H9 (cell line): ENCODE data around the gene PROX1. TPM values are rescaled to one million over a fixed set of nuclear protein-coding genes. Genes with fewer than 3 reads are reported as not detected.

Experiments used
- DNase-seq: peaks from one replicate; pipeline ENCODE4 v3.0.0-alpha.2; 2017
- H2AFZ ChIP-seq: one replicate; pipeline ENCODE4 v1.6.1; 2013; ENCODE audit warnings: mild to moderate bottlenecking, low read length, control low read depth, moderate library complexity
- H2AK5ac ChIP-seq: 2 replicates; pipeline ENCODE4 v1.6.1; 2013; ENCODE audit warnings: low read length, control low read depth, mixed read lengths; ENCODE audit not compliant: insufficient read length
- H2BK120ac ChIP-seq: one replicate; pipeline ENCODE4 v1.6.1; 2013; ENCODE audit warnings: low read depth, mild to moderate bottlenecking, low read length, control low read depth, inconsistent platforms; ENCODE audit not compliant: poor library complexity, severe bottlenecking
- H2BK12ac ChIP-seq: 2 replicates; pipeline ENCODE4 v1.6.1; 2013; ENCODE audit warnings: low read length, control low read depth, mixed read lengths, low read depth; ENCODE audit not compliant: insufficient read length
- H2BK15ac ChIP-seq: 2 replicates; pipeline ENCODE4 v1.6.1; 2013; ENCODE audit warnings: low read depth, low read length, control low read depth
- H2BK20ac ChIP-seq: one replicate; pipeline ENCODE4 v1.6.1; 2013; ENCODE audit warnings: low read depth, mild to moderate bottlenecking, low read length, control low read depth, inconsistent platforms; ENCODE audit not compliant: poor library complexity, severe bottlenecking
- H2BK5ac ChIP-seq: 2 replicates; pipeline ENCODE4 v1.6.1; 2013; ENCODE audit warnings: low read length, control low read depth, mixed read lengths; ENCODE audit not compliant: insufficient read length
- H3K14ac ChIP-seq: 2 replicates; pipeline ENCODE4 v1.6.1; 2013; ENCODE audit warnings: low read length, control low read depth; ENCODE audit not compliant: insufficient read depth
- H3K18ac ChIP-seq: 2 replicates; pipeline ENCODE4 v1.6.1; 2013; ENCODE audit warnings: low read depth, mild to moderate bottlenecking, mixed read lengths, low read length, control low read depth; ENCODE audit not compliant: insufficient read length
- H3K23ac ChIP-seq: 2 replicates; pipeline ENCODE4 v1.6.1; 2013; ENCODE audit warnings: low read length, control low read depth, mixed read lengths, low read depth; ENCODE audit not compliant: insufficient read length
- H3K23me2 ChIP-seq: 2 replicates; pipeline ENCODE4 v1.6.1; 2013; ENCODE audit warnings: low read depth, mild to moderate bottlenecking, mixed read lengths, low read length, control low read depth; ENCODE audit not compliant: insufficient read length, poor library complexity, severe bottlenecking
- H3K27ac ChIP-seq: 2 replicates; pipeline ENCODE4 v1.5.1; 2013; ENCODE audit warnings: low read length, control low read depth, mixed read lengths, low read depth; ENCODE audit not compliant: insufficient read length
- H3K27me3 ChIP-seq: 2 replicates; pipeline ENCODE4 v1.6.1; 2013; ENCODE audit warnings: low read length, control low read depth, inconsistent platforms; ENCODE audit not compliant: insufficient read depth
- H3K4ac ChIP-seq: 2 replicates; pipeline ENCODE4 v1.6.1; 2013; ENCODE audit warnings: low read depth, mild to moderate bottlenecking, control low read depth, inconsistent platforms, low read length, moderate library complexity
- H3K4me1 ChIP-seq: 2 replicates; pipeline ENCODE4 v1.6.1; 2013; ENCODE audit warnings: low read length, control low read depth, inconsistent platforms; ENCODE audit not compliant: insufficient read depth
- H3K4me2 ChIP-seq: 2 replicates; pipeline ENCODE4 v1.6.1; 2013; ENCODE audit warnings: low read length, control low read depth, mixed read lengths; ENCODE audit not compliant: insufficient read length, insufficient read depth
- H3K56ac ChIP-seq: 2 replicates; pipeline ENCODE4 v1.6.1; 2013; ENCODE audit warnings: low read depth, mild to moderate bottlenecking, mixed read lengths, low read length, control low read depth; ENCODE audit not compliant: insufficient read length
- H3K79me1 ChIP-seq: 2 replicates; pipeline ENCODE4 v1.6.1; 2013; ENCODE audit warnings: low read depth, mild to moderate bottlenecking, moderate library complexity, low read length, control low read depth, inconsistent platforms; ENCODE audit not compliant: insufficient read depth, poor library complexity, severe bottlenecking
- H3K79me2 ChIP-seq: 2 replicates; pipeline ENCODE4 v1.6.1; 2013; ENCODE audit warnings: low read length, control low read depth, inconsistent platforms; ENCODE audit not compliant: insufficient read depth
- H3K9ac ChIP-seq: 2 replicates; pipeline ENCODE4 v1.6.1; 2013; ENCODE audit warnings: low read length, control low read depth, mixed read lengths; ENCODE audit not compliant: insufficient read length; ENCODE audit errors: extremely low read depth
- H3K9me3 ChIP-seq: one replicate; pipeline ENCODE4 v1.6.1; 2013; ENCODE audit warnings: low read depth, low read length, inconsistent platforms; ENCODE audit not compliant: control insufficient read depth
- H3T11ph ChIP-seq: one replicate; pipeline ENCODE4 v1.6.1; 2013; ENCODE audit warnings: mild to moderate bottlenecking, low read length, control low read depth, inconsistent platforms
- H4K20me1 ChIP-seq: one replicate; pipeline ENCODE4 v1.6.1; 2013; ENCODE audit not compliant: control insufficient read depth, insufficient read length, insufficient read depth
- H4K5ac ChIP-seq: 2 replicates; pipeline ENCODE4 v1.6.1; 2013; ENCODE audit warnings: low read depth, mild to moderate bottlenecking, mixed read lengths, low read length, control low read depth; ENCODE audit not compliant: insufficient read length
- H4K8ac ChIP-seq: replicated peaks from 2 replicates; pipeline ENCODE4 v1.6.1; 2013; ENCODE audit warnings: low read length, control low read depth, mixed read lengths, low read depth; ENCODE audit not compliant: insufficient read length
- H4K91ac ChIP-seq: 2 replicates; pipeline ENCODE4 v1.6.1; 2013; ENCODE audit warnings: low read depth, mild to moderate bottlenecking, moderate library complexity, mixed read lengths, low read length, control low read depth; ENCODE audit not compliant: insufficient read length
- H3K27ac Mint-ChIP-seq, 3 experiments: 2 replicates in 2 of 3; 3 replicates in 1 of 3; pipeline ENCODE4 v1.8.0; 2020 to 2021; ENCODE audit warnings: mixed read lengths in 3 of 3, mild to moderate bottlenecking in 1 of 3, moderate library complexity in 1 of 3
- H3K27me3 Mint-ChIP-seq: 2 replicates; pipeline ENCODE4 v1.8.0; 2021; ENCODE audit warnings: low read depth, mild to moderate bottlenecking, moderate library complexity, mixed read lengths
- H3K36me3 Mint-ChIP-seq, 3 experiments: 2 replicates in 2 of 3; 3 replicates in 1 of 3; pipeline ENCODE4 v1.8.0; 2020 to 2021; ENCODE audit warnings: low read depth in 3 of 3, mixed read lengths in 3 of 3; ENCODE audit not compliant: insufficient read depth in 1 of 3
- H3K4me1 Mint-ChIP-seq, 2 experiments: 2 replicates each; pipeline ENCODE4 v1.8.0; 2020; ENCODE audit warnings: mixed read lengths in 2 of 2
- H3K4me3 Mint-ChIP-seq, 2 experiments: 2 replicates in 1 of 2; 3 replicates in 1 of 2; pipeline ENCODE4 v1.8.0; 2020 to 2021; ENCODE audit warnings: mild to moderate bottlenecking in 2 of 2, mixed read lengths in 2 of 2, moderate library complexity in 1 of 2
- H3K9me3 Mint-ChIP-seq, 2 experiments: 2 replicates in 1 of 2; 3 replicates in 1 of 2; pipeline ENCODE4 v1.8.0; 2020; ENCODE audit warnings: mild to moderate bottlenecking in 2 of 2, mixed read lengths in 2 of 2, moderate library complexity in 1 of 2
- WGBS: extraction: QIAGEN DNeasy Blood & Tissue Kit; methylation state at CpG from one replicate; pipeline ENCODE4 v1.1.7; 2013; ENCODE audit warnings: missing lambda C conversion rate, low lambda C conversion rate, mixed read lengths; ENCODE audit not compliant: insufficient read length; ENCODE audit errors: extremely low coverage; 5-methylcytosine and 5-hydroxymethylcytosine counted together
- total RNA-seq: library from RNA; stranded (reverse); gene quantifications from 2 replicates; pipeline ENCODE4 v1.2.1, GENCODE V29; 2021
- TF ChIP-seq, protein P1 (sequence below): fragments of 200-600 bp; sonication (generic); conservative IDR thresholded peaks from 3 replicates; pipeline ENCODE4 v1.8.0; 2021; ENCODE audit warnings: antibody characterized with exemption, mild to moderate bottlenecking

The PROX1 gene
- total RNA-seq, 1 experiment from 2014 or later: 0.72 TPM

DNA sequence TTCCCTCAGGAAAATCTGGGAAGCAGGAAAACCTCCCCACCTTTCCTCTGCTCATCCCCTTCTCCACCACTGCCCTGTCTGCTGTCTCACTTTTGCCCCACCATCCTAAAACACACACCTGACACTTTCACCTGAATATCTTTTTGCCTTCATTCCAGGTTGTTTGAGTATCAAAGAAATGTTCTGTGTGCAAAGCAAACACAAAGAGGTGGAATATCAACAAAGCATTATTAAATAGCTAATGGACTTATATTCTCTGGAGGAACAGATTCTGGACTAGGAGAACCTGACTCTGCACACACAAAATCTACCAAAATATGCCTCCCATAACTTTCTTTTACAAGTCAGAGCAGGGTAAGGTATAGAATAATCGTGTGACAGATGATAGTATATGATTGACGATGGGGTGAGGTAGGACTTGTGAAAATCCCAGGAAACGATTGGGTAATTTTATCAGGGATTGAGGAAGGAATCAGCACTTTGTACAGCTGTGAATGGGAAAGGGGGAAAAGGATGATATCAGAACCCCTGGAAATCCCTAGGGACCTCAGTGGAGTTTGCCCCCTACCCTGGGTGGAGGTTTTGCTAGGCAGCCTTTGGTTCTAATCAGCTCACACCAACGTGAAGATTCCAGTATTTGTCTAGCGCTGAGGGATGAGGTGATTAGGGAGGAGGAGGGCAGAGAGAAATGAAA is 87.7 kb downstream of the PROX1 start:
- TF ChIP-seq, protein P1, sequence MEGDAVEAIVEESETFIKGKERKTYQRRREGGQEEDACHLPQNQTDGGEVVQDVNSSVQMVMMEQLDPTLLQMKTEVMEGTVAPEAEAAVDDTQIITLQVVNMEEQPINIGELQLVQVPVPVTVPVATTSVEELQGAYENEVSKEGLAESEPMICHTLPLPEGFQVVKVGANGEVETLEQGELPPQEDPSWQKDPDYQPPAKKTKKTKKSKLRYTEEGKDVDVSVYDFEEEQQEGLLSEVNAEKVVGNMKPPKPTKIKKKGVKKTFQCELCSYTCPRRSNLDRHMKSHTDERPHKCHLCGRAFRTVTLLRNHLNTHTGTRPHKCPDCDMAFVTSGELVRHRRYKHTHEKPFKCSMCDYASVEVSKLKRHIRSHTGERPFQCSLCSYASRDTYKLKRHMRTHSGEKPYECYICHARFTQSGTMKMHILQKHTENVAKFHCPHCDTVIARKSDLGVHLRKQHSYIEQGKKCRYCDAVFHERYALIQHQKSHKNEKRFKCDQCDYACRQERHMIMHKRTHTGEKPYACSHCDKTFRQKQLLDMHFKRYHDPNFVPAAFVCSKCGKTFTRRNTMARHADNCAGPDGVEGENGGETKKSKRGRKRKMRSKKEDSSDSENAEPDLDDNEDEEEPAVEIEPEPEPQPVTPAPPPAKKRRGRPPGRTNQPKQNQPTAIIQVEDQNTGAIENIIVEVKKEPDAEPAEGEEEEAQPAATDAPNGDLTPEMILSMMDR: no peak
- no peaks in the 10 kb centered on the region for H3K23me2 ChIP-seq
- no peak overlapping the region for H3K14ac ChIP-seq
- H2BK12ac ChIP-seq: no peak overlapping the region
- peaks cover 4% of the 10 kb centered on the region; the same call in 1 of the 2 replicates for H3K4me1 ChIP-seq
- H3K9me3 ChIP-seq: no peaks in the 10 kb centered on the region
- Mint-ChIP-seq H3K27me3 (peaks cover 8% of the 10 kb centered on the region), H3K4me3 (no peak overlapping the region), H3K9me3 (no peaks in the 10 kb centered on the region; a peak in 1 of 5 replicates), H3K36me3 (no peaks in the 10 kb centered on the region), H3K4me1 (peaks cover 37 to 42% of the 10 kb centered on the region in 2 experiments), H3K27ac (no peak overlapping the region; a peak in 1 of 7 replicates)
- no peak for DNase-seq
- H3K56ac ChIP-seq: no peak overlapping the region
- no peaks in the 10 kb centered on the region for H3K79me1 ChIP-seq
- H3K27me3 ChIP-seq: no peaks in the 10 kb centered on the region
- no peak overlapping the region for H3K27ac ChIP-seq
- no peak overlapping the region for H3K18ac ChIP-seq
- 100% methylated on average over 3 of the region's 5 CpGs for WGBS
- H4K20me1 ChIP-seq: no peaks in the 10 kb centered on the region
- H3T11ph ChIP-seq: no peak overlapping the region
- H3K79me2 ChIP-seq: no peaks in the 10 kb centered on the region
- no peak overlapping the region for H3K9ac ChIP-seq
- no peak overlapping the region for H4K5ac ChIP-seq
- no peak overlapping the region for H4K91ac ChIP-seq
- no peak overlapping the region for H3K4me2 ChIP-seq
- H3K4ac ChIP-seq: no peak overlapping the region
- no peak overlapping the region for H2BK15ac ChIP-seq
- no peak overlapping the region for H2AFZ ChIP-seq
- H3K23ac ChIP-seq: no peak overlapping the region
- H2BK5ac ChIP-seq: no peak overlapping the region
- H2BK120ac ChIP-seq: no peak overlapping the region
- no peak overlapping the region for H4K8ac ChIP-seq
- no peak overlapping the region for H2AK5ac ChIP-seq
- no peak overlapping the region for H2BK20ac ChIP-seq
